Karpas-422 (cell line): ENCODE data around the gene RIT2. TPM values are rescaled to one million over a fixed set of nuclear protein-coding genes. Genes with fewer than 3 reads are reported as not detected.

Source experiments
- DNase-seq: peaks from one replicate; pipeline ENCODE4 v3.0.0-alpha.2; 2015
- H2AFZ ChIP-seq: fragments of 200-600 bp; sonication (generic); 2 replicates; pipeline ENCODE4 v1.6.1; 2014; ENCODE audit warnings: antibody characterized with exemption, low read length, mixed read lengths
- H3K27ac ChIP-seq: fragments of 200-600 bp; sonication (generic); 2 replicates; pipeline ENCODE4 v1.5.1; 2014; ENCODE audit warnings: mild to moderate bottlenecking, low read length, moderate library complexity
- H3K27me3 ChIP-seq: fragments of 200-600 bp; sonication (generic); 2 replicates; pipeline ENCODE4 v1.6.1; 2014; ENCODE audit warnings: low read length, mixed read lengths
- H3K36me3 ChIP-seq: fragments of 200-600 bp; sonication (generic); 2 replicates; pipeline ENCODE4 v1.6.1; 2014; ENCODE audit warnings: low read length, mixed read lengths; ENCODE audit not compliant: insufficient read depth
- H3K4me1 ChIP-seq: fragments of 200-600 bp; sonication (generic); 2 replicates; pipeline ENCODE4 v1.6.1; 2014; ENCODE audit warnings: mild to moderate bottlenecking, low read length, mixed read lengths
- H3K4me2 ChIP-seq: fragments of 200-600 bp; sonication (generic); 2 replicates; pipeline ENCODE4 v1.6.1; 2014; ENCODE audit warnings: low read length, low read depth, mild to moderate bottlenecking; ENCODE audit not compliant: poor library complexity, severe bottlenecking
- H3K4me3 ChIP-seq: fragments of 200-600 bp; sonication (generic); 2 replicates; pipeline ENCODE4 v1.5.1; 2014; ENCODE audit warnings: mild to moderate bottlenecking, antibody characterized with exemption, low read length, mixed read lengths
- H3K79me2 ChIP-seq: fragments of 200-600 bp; sonication (generic); 2 replicates; pipeline ENCODE4 v1.6.1; 2014; ENCODE audit warnings: mild to moderate bottlenecking, low read length, mixed read lengths
- H3K9ac ChIP-seq: fragments of 200-600 bp; sonication (generic); 2 replicates; pipeline ENCODE4 v1.6.0; 2014; ENCODE audit warnings: low read length
- H3K9me2 ChIP-seq: fragments of 200-600 bp; sonication (generic), shearing (Covaris generic); replicated peaks from 2 replicates; pipeline ENCODE4 v1.6.0; 2014; ENCODE audit warnings: mild to moderate bottlenecking, low read length, moderate library complexity; ENCODE audit not compliant: insufficient read depth
- H3K9me3 ChIP-seq: fragments of 300-700, 200-600 bp; sonication (generic); 2 replicates; pipeline ENCODE4 v1.6.1; 2014; ENCODE audit warnings: low read length, mixed read lengths
- H4K20me1 ChIP-seq: fragments of 200-600 bp; sonication (generic); 2 replicates; pipeline ENCODE4 v1.6.1; 2014; ENCODE audit warnings: mild to moderate bottlenecking, antibody characterized with exemption, low read length, low read depth; ENCODE audit not compliant: insufficient read depth
- total RNA-seq: library from RNA; depleted of rRNA; stranded (reverse); fragments of >200 nt; shearing (Covaris generic); gene quantifications from 2 replicates; pipeline ENCODE4 v1.2.3, GENCODE V29; 2014; ENCODE audit warnings: low replicate concordance

Gene RIT2
- total RNA-seq, 1 experiment from 2014 or later: not detected

- no peaks in the 10 kb centered on the region for H3K27me3 ChIP-seq
Measured at GRCh38 chr18:43054815-43055519, 60.5 kb downstream of the RIT2 start.

GRCh38 chr18:43049021-43049420 lies 66.5 kb downstream of the RIT2 start:
- Histone ChIP-seq H3K9me3 (peaks cover 15% of the 10 kb centered on the region; the same call in 1 of the 2 replicates), H3K36me3 (no peaks in the 10 kb centered on the region), H2AFZ (no peak overlapping the region), H3K79me2 (no peaks in the 10 kb centered on the region), H3K27me3 (no peaks in the 10 kb centered on the region), H3K4me3 (no peak overlapping the region), H4K20me1 (no peaks in the 10 kb centered on the region), H3K9ac (no peak overlapping the region), H3K9me2 (no peaks in the 10 kb centered on the region), H3K4me2 (no peak overlapping the region), H3K4me1 (no peaks in the 10 kb centered on the region), H3K27ac (no peak overlapping the region)
- DNase-seq: no peak

More at GRCh38 chr18:43054815-43055519, 60.5 kb downstream of the RIT2 start:
- no peaks in the 10 kb centered on the region for H3K9me2 ChIP-seq
- no peaks in the 10 kb centered on the region for H4K20me1 ChIP-seq
- no peak overlapping the region for H3K9ac ChIP-seq
- no peaks in the 10 kb centered on the region for H3K79me2 ChIP-seq
- no peak for DNase-seq
- H3K27ac ChIP-seq: no peak overlapping the region
- no peak overlapping the region for H2AFZ ChIP-seq
- no peaks in the 10 kb centered on the region for H3K4me1 ChIP-seq
- H3K36me3 ChIP-seq: no peaks in the 10 kb centered on the region
- peaks cover 10% of the 10 kb centered on the region; the same call in 1 of the 2 replicates for H3K9me3 ChIP-seq
- no peak overlapping the region for H3K4me3 ChIP-seq
- no peak overlapping the region for H3K4me2 ChIP-seq

- Histone ChIP-seq H3K4me3 (no peak overlapping the region), H3K4me1 (no peaks in the 10 kb centered on the region), H3K27me3 (no peaks in the 10 kb centered on the region), H3K79me2 (no peaks in the 10 kb centered on the region), H3K4me2 (no peak overlapping the region), H3K27ac (no peak overlapping the region), H3K9ac (no peak overlapping the region), H3K36me3 (no peaks in the 10 kb centered on the region), H2AFZ (no peak overlapping the region), H4K20me1 (no peaks in the 10 kb centered on the region), H3K9me2 (no peaks in the 10 kb centered on the region), H3K9me3 (0 out of 2 replicates have a peak, but pooled peaks cover 5% of the 10 kb centered on the region)
- no peak for DNase-seq
Measured at GRCh38 chr18:43046322-43046721, 69.2 kb downstream of the RIT2 start.

GRCh38 chr18:43043626-43044025 lies 71.9 kb downstream of the RIT2 start:
- no peaks in the 10 kb centered on the region for H3K79me2 ChIP-seq
- H3K9me3 ChIP-seq: peaks cover 9% of the 10 kb centered on the region; the same call in 1 of the 2 replicates
- H3K9me2 ChIP-seq: no peaks in the 10 kb centered on the region
- H2AFZ ChIP-seq: no peak overlapping the region
- no peaks in the 10 kb centered on the region for H3K36me3 ChIP-seq
- no peaks in the 10 kb centered on the region for H3K27me3 ChIP-seq
- no peak overlapping the region for H3K4me2 ChIP-seq
- no peak for DNase-seq
- H3K27ac ChIP-seq: no peak overlapping the region
- H3K4me3 ChIP-seq: no peak overlapping the region
- no peaks in the 10 kb centered on the region for H3K4me1 ChIP-seq
- H3K9ac ChIP-seq: no peak overlapping the region
- H4K20me1 ChIP-seq: no peaks in the 10 kb centered on the region

- no peaks in the 10 kb centered on the region for H4K20me1 ChIP-seq
Measured at GRCh38 chr18:43040281-43040680, 75.2 kb downstream of the RIT2 start.

GRCh38 chr18:43034683-43035500 lies 80.6 kb downstream of the RIT2 start:
- no peak overlapping the region for H3K9ac ChIP-seq
- H3K27ac ChIP-seq: no peak overlapping the region
- H3K79me2 ChIP-seq: no peaks in the 10 kb centered on the region
- no peaks in the 10 kb centered on the region; the same call in 1 of the 2 replicates for H3K9me2 ChIP-seq
- H3K27me3 ChIP-seq: no peaks in the 10 kb centered on the region
- DNase-seq: no peak
- no peaks in the 10 kb centered on the region for H4K20me1 ChIP-seq
- no peaks in the 10 kb centered on the region for H3K4me1 ChIP-seq
- no peak overlapping the region for H3K4me2 ChIP-seq
- no peak overlapping the region for H3K4me3 ChIP-seq
- H3K36me3 ChIP-seq: no peaks in the 10 kb centered on the region
- no peak overlapping the region for H2AFZ ChIP-seq
- H3K9me3 ChIP-seq: peaks cover 5% of the 10 kb centered on the region; the same call in 1 of the 2 replicates

More at GRCh38 chr18:43040281-43040680, 75.2 kb downstream of the RIT2 start:
- H3K27me3 ChIP-seq: no peaks in the 10 kb centered on the region
- no peaks in the 10 kb centered on the region for H3K36me3 ChIP-seq
- H3K4me3 ChIP-seq: no peak overlapping the region
- no peak for DNase-seq
- peaks cover 5% of the 10 kb centered on the region; the same call in 1 of the 2 replicates for H3K9me3 ChIP-seq
- H3K9ac ChIP-seq: no peak overlapping the region
- no peak overlapping the region for H3K4me2 ChIP-seq
- no peak overlapping the region for H3K27ac ChIP-seq
- H3K9me2 ChIP-seq: no peaks in the 10 kb centered on the region
- H2AFZ ChIP-seq: no peak overlapping the region
- H3K4me1 ChIP-seq: no peaks in the 10 kb centered on the region
- H3K79me2 ChIP-seq: no peaks in the 10 kb centered on the region

- Histone ChIP-seq H3K27ac (no peak overlapping the region), H3K9ac (no peak overlapping the region), H3K4me3 (no peak overlapping the region), H2AFZ (no peak overlapping the region), H3K27me3 (no peaks in the 10 kb centered on the region), H4K20me1 (no peaks in the 10 kb centered on the region), H3K9me3 (peaks cover 5% of the 10 kb centered on the region; the same call in 1 of the 2 replicates), H3K4me2 (no peak overlapping the region), H3K79me2 (no peaks in the 10 kb centered on the region), H3K4me1 (no peaks in the 10 kb centered on the region), H3K36me3 (no peaks in the 10 kb centered on the region), H3K9me2 (no peaks in the 10 kb centered on the region; the same call in 1 of the 2 replicates)
- DNase-seq: no peak
Measured at GRCh38 chr18:43031169-43031568, 84.3 kb downstream of the RIT2 start.

GRCh38 chr18:43029414-43029813 lies 86.1 kb downstream of the RIT2 start:
- Histone ChIP-seq H3K27me3 (no peaks in the 10 kb centered on the region), H3K9ac (no peak overlapping the region), H4K20me1 (no peaks in the 10 kb centered on the region), H3K9me3 (peaks cover 5% of the 10 kb centered on the region; the same call in 1 of the 2 replicates), H3K4me3 (no peak overlapping the region), H3K4me1 (no peaks in the 10 kb centered on the region), H2AFZ (no peak overlapping the region), H3K9me2 (no peaks in the 10 kb centered on the region; the same call in 1 of the 2 replicates), H3K36me3 (no peaks in the 10 kb centered on the region), H3K79me2 (no peaks in the 10 kb centered on the region), H3K4me2 (no peak overlapping the region), H3K27ac (no peak overlapping the region)
- DNase-seq: no peak
